SK-N-SH (cell line): ENCODE measurements around the gene PMPCB.
"Not testable (repeated sequence)": the region's sequence is repeated elsewhere in the genome, so short reads cannot be mapped to it uniquely, and the experiment has no call there.

Experiments
- CTCF ChIP-seq: fragments of 200-600 bp; sonication (generic); IDR thresholded peaks from 2 replicates; pipeline ENCODE4 v1.6.1; 2017; ENCODE audit warnings: antibody characterized with exemption, mild to moderate bottlenecking, moderate library complexity
- EZH2phosphoT487 ChIP-seq: fragments of 200-600 bp; sonication (generic); IDR thresholded peaks from 2 replicates; pipeline ENCODE4 v1.6.1; 2017; ENCODE audit warnings: low read depth, mixed run types, mild to moderate bottlenecking, antibody characterized with exemption, moderate library complexity, borderline replicate concordance
- JUND ChIP-seq: IDR thresholded peaks from 2 replicates; pipeline ENCODE4 v1.4.0; 2012

DNA sequence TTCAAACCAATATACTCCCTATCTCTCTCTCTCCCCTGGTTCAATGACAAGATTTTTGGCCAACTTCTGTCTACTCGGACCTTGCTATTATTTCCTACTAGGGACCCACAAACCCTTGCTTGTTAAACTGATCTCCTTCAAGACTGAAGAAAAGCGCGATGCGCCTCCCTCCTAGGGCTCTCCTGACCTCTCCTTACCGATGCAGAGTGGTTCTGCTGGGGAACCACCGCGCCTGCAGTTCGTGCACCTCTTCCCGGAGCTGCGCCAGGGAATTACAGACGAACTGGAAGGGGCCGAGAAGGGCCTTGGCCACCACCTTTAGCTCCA, 17.6 kb upstream of the PMPCB start:
- not testable (repeated sequence) for TF ChIP-seq JUND, CTCF, EZH2phosphoT487
